Tibial nerve (tissue), 4 donors: ENCODE results near the gene SPEN.

Experiments
- EP300 ChIP-seq, 2 donors: sonication (generic); formaldehyde crosslinking; IDR thresholded peaks; one replicate each; pipeline ENCODE4 v1.6.1; 2017; ENCODE audit warnings: antibody characterized with exemption in 2 of 2, mild to moderate bottlenecking in 1 of 2
- TF ChIP-seq, protein P1 (sequence below), 5 experiments: fragments of 200-600 bp in 3 of 5; fragments of 450-650 bp in 2 of 5; sonication (generic) in 3 of 5; IDR thresholded peaks; one replicate each; pipeline ENCODE4 v1.5.1; 2016 to 2019; ENCODE audit warnings: antibody characterized with exemption in 5 of 5, mild to moderate bottlenecking in 3 of 5, moderate library complexity in 2 of 5

DNA sequence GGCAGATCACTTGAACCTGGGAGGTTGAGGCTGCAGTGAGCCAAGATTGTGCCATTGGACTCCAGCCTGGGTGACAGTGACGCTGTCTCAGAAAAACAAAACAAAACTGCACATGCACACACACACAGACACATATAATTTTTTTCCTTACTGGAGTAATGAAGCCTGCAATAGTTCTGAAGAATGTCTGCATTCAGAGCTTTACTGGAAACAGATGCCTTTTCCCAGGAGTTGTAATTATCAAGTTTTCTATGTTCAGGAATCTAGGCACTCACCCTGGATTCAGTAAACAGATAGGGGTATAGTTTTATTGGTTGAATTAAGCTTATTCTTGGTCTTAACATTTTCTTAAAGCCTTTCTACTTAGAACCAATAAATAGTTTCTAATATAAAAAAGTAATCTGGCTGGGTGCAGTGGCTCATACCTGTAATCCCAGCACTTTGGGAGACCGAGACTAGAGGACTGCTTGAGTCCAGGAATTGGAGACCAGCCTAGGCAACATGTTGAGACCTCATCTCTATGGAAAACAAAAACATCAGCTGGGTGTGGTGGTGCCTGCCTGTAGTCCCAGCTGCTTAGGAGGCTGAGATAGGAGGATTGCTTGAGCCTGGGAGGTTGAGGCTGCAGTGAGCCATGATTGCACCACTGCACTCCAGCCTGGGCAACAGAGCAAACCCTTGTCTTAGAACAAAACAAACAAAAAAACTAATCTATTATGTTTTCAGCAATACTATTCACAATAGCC, 15.8 kb downstream of the SPEN start:
- TF ChIP-seq EP300 (IDR thresholded peaks at IDR 0.05) = no peak
- TF ChIP-seq, protein P1, sequence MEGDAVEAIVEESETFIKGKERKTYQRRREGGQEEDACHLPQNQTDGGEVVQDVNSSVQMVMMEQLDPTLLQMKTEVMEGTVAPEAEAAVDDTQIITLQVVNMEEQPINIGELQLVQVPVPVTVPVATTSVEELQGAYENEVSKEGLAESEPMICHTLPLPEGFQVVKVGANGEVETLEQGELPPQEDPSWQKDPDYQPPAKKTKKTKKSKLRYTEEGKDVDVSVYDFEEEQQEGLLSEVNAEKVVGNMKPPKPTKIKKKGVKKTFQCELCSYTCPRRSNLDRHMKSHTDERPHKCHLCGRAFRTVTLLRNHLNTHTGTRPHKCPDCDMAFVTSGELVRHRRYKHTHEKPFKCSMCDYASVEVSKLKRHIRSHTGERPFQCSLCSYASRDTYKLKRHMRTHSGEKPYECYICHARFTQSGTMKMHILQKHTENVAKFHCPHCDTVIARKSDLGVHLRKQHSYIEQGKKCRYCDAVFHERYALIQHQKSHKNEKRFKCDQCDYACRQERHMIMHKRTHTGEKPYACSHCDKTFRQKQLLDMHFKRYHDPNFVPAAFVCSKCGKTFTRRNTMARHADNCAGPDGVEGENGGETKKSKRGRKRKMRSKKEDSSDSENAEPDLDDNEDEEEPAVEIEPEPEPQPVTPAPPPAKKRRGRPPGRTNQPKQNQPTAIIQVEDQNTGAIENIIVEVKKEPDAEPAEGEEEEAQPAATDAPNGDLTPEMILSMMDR (IDR thresholded peaks at IDR 0.05) = no peak
